SHP77 (cell line): Measurements from ENCODE around the gene LSM4.

Experiments
- DNase-seq, 2 experiments: peaks; one replicate each; lab custom pipeline; 2025; lab: John Stamatoyannopoulos, UW

The LSM4 gene

GRCh38 chr19:18310966-18311365 is 11.9 kb downstream of the LSM4 start:
- DNase-seq, result no peak

- DNase-seq, result no peak
Measured at GRCh38 chr19:18310118-18310909, 12.6 kb downstream of the LSM4 start.

- no peak for DNase-seq
Measured at GRCh38 chr19:18309525-18310064, 13.3 kb downstream of the LSM4 start.

GRCh38 chr19:18308948-18309325 is 13.9 kb downstream of the LSM4 start:
- no peak for DNase-seq

GRCh38 chr19:18308051-18308947 is 14.6 kb downstream of the LSM4 start:
- DNase-seq, result no peak

GRCh38 chr19:18307271-18307681 is 15.6 kb downstream of the LSM4 start:
- DNase-seq, result no peak

- DNase-seq, result no peak
Measured at GRCh38 chr19:18306888-18307260, 16.0 kb downstream of the LSM4 start.

- DNase-seq, result no peak
Measured at GRCh38 chr19:18306209-18306887, 16.5 kb downstream of the LSM4 start.

- DNase-seq, result peak; percentile 74 to 81
Measured at GRCh38 chr19:18304458-18305310, 18.2 kb downstream of the LSM4 start.

- DNase-seq, result peak; percentile 64 to 81
Measured at GRCh38 chr19:18304208-18304457, 18.7 kb downstream of the LSM4 start.

GRCh38 chr19:18301718-18302111 is 21.2 kb downstream of the LSM4 start:
- no peak for DNase-seq

- DNase-seq, result no peak
Measured at GRCh38 chr19:18300930-18301717, 21.8 kb downstream of the LSM4 start.

GRCh38 chr19:18299654-18300053 is 23.2 kb downstream of the LSM4 start:
- no peak for DNase-seq

- DNase-seq, result no peak
Measured at GRCh38 chr19:18298601-18299000, 24.3 kb downstream of the LSM4 start.

GRCh38 chr19:18297308-18297707 is 25.6 kb downstream of the LSM4 start:
- DNase-seq, result no peak

- DNase-seq, result no peak
Measured at GRCh38 chr19:18295034-18295451, 27.8 kb downstream of the LSM4 start.

- peak in 1 of 2 experiments; percentile 38 for DNase-seq
Measured at GRCh38 chr19:18294467-18294864, 28.4 kb downstream of the LSM4 start.

- no peak for DNase-seq
Measured at GRCh38 chr19:18293642-18294466, 29.0 kb downstream of the LSM4 start.

- peak; percentile 26 to 42 for DNase-seq
Measured at GRCh38 chr19:18292810-18293641, 29.9 kb downstream of the LSM4 start.
